ENCODE measurements around the gene RNF144A.
"Not testable (repeated sequence)": the region's sequence is repeated elsewhere in the genome, so short reads cannot be mapped to it uniquely, and the experiment has no call there.

RNF144A gene

DNA sequence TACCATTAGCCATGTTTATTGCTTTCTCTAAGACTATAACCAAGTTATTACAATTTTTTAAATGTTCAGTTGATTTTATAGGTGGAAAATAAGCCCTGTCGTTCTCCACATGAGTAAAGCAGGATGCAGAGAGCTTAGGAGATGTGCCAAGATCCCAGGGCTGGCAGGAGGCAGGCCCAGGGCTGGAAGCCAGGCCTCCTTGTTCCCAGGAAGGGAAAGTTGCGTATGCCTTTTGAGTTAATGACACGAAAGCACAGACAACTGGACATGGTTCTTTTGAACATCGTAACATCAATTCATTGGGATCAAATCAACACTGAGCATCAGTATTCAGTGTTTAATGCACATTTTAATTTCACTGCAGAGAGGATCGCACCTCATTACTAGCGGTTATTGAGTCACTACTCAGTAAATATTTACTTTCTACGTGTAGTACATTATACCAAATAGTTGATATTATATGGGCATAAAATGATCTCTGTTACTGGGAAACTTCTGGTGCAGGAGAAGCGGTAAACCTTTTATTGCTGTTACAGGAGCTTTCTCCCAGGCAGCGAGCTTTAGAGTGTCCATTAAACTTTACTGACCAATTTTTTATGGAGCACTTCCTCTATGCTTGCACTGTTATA is 60.0 kb downstream of the RNF144A start:
- DNase-seq = no peak

- no peak for DNase-seq
These were observed 60.6 kb downstream of the RNF144A start for GRCh38 chr2:6977786-6978185.

GRCh38 chr2:6978991-6979390 is 61.8 kb downstream of the RNF144A start:
- DNase-seq = no peak

- DNase-seq = no peak
These were observed 65.2 kb downstream of the RNF144A start for GRCh38 chr2:6982449-6982848.

GRCh38 chr2:6982934-6983589 is 65.8 kb downstream of the RNF144A start:
- DNase-seq = no peak

- DNase-seq = no peak
These were observed 69.2 kb downstream of the RNF144A start for GRCh38 chr2:6986301-6986911.

- no peak for DNase-seq
These were observed 69.7 kb downstream of the RNF144A start for GRCh38 chr2:6986912-6987361.

DNA sequence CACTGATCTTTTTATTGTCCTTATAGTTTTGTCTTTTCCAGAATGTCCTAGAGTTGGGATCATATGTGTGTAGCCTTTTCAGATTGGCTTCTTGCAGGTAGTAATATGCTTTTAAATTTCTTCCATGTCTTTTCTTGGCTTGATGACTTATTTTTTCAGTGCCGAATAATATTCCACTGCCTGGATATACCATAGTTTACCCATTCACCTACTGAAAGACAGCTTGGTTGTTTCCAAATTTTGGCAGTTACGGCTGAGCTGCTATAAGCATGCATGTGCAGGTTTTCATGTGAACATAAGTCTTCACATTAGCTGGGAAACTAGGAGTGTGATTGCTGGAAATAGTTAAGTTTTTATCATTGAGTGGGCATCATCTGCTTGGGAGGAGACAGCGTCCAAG is 73.7 kb downstream of the RNF144A start:
- no peak for DNase-seq

DNA sequence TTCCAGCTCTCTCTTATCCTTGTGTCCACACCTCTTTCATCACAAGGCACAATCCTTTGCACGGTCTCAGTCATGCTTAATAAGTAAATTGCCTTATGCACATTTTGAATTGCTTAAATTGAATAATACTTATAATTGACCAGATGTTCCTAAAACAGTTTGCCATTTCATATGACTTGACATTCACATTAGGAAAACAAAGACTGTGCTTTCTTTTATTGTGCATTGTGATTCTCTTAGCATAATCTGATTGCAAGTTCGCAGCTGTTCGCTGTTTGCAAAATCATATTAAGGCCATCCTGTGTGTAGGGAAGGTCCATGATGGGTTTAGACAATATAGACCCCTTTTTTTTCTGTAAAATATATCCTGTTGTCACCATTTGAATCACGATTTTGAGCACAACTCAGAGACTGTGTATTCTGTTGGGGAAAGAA is 75.6 kb downstream of the RNF144A start:
- no peak for DNase-seq

DNA sequence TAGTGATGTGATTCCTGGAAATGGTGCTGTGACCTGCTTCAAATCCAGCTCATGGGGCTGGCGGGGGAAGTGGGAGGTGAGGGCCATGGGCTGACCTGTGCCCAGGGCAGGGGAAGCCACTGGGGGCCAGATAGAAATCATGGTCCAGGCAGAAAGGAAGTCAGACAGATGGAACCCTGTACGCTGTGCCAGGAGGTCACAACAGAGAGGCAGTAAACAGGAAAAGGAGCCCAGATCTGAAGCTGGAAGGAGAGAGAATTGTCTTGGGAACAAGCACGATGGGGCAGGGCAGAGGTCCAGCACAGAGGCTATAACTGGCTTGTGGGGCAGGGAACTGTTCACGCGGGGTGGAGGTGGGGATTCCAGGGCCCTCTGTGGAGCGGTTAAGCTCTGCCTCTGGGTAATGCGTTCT is 76.0 kb downstream of the RNF144A start:
- no peak for DNase-seq

DNA sequence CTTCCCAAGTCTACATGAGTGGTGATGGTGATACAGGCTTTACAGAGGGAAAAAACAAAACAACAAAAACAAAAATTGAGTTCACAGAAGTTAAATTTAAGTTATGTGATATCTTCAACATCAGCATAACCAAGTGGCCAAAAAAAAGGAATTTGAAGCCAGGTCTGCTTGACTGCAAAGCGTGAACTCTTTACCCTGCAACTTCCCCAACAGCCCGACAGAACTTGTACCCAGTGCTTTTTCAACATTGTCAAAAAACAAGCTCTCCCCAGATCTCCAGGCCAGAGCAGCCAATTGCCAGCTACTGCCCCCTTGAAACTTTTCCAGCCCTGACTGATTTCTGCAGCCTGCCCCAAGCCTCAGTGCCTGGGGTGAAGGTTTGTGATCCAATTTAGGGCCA is 76.7 kb downstream of the RNF144A start:
- no peak for DNase-seq

DNA sequence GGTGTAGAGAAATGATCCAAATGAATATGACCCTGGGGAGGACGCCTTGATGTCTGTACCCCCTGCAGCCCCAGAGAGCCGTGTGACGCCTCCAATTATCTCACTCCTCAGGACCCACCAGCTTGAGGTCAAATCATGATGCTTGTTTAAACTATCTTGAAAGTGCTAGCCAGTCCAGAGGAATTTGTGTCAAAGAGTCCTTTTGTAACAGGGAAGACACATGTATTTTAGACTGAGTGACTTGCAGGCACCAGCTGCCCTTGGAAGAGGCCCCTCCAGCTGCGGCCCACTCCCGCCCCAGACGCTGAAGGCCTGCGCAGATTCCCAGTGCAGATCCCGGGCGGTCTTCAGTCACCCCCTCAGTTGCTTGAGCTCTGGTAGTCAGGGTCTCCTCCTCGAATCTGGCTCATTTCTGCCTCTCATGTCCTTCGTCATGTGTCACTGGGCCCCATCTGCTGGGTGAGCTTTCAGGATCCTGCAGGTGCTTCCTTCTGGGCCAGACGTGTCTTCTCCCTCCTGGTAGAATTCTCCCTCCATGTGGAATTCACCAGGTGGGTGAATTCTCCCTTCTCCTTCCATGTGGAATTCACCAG is 77.4 kb downstream of the RNF144A start:
- no peak for DNase-seq

- no peak for DNase-seq
These were observed 78.3 kb downstream of the RNF144A start for GRCh38 chr2:6995391-6996097.

- no peak for DNase-seq
These were observed 82.1 kb downstream of the RNF144A start for GRCh38 chr2:6999211-6999877.

GRCh38 chr2:7001395-7001794 is 84.2 kb downstream of the RNF144A start:
- not testable (repeated sequence) for DNase-seq

GRCh38 chr2:7003895-7004294 is 86.7 kb downstream of the RNF144A start:
- DNase-seq = no peak

DNA sequence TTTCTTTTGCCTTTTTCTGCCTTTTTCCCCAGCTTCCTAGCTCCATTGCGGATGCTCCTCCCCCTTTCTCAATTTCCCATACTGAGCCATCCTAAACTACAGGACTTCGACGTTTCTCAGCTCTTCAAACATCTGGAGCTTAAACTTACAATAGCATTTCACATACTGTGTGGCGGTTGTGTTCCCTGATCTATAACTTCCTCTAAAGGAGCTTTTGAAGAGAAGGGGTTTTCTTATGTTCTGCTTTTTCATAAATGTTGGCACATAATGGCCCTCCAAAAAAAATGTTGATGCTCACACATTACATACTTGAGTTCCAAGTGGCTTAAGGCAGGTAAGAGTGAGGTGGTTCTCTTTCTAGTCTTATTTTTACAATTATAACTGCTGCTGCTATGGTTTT is 87.4 kb downstream of the RNF144A start:
- no peak for DNase-seq

DNA sequence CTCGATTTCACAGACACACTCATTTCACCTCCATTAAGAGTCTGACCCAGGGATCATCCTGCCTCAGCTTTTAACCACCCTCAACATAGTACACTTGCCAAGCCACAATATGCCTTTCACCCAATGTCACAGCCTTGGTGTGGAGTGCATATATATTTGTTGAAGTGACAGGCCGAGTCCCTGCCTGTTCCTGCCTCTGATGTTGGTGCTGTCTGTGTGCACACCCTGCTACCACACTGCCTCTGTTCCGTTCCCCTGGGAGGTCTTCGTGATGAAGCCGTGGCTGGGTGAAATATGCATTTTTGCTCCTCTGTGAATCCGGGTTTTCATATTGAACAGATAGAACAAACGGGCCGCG is 90.3 kb downstream of the RNF144A start:
- DNase-seq = no peak

GRCh38 chr2:7007846-7008741 is 90.9 kb downstream of the RNF144A start:
- no peak for DNase-seq

- DNase-seq = no peak
These were observed 92.1 kb downstream of the RNF144A start for GRCh38 chr2:7009207-7009911.

All from stimulated activated naive CD4-positive, alpha-beta T cell (primary cell).